ENCODE results near the gene LRP10.
A peak's percentile ranks its signal among the peaks of the same experiment; 100 is the strongest.
"Not testable (repeated sequence)": the region's sequence is repeated elsewhere in the genome, so short reads cannot be mapped to it uniquely, and the experiment has no call there.

Gene LRP10

GRCh38 chr14:22850944-22851764 lies 20.4 kb upstream of the LRP10 start:
- Mint-ChIP-seq H3K4me3 (no peak overlapping the region), H3K4me1 (peaks cover 6% of the 10 kb centered on the region), H3K9me3 (no peaks in the 10 kb centered on the region), H3K27me3 (no peaks in the 10 kb centered on the region), H3K36me3 (no peaks in the 10 kb centered on the region), H3K27ac (no peak overlapping the region)

GRCh38 chr14:22852178-22852577 lies 19.4 kb upstream of the LRP10 start:
- H3K27ac Mint-ChIP-seq = not testable (repeated sequence)

GRCh38 chr14:22852599-22852939 lies 19.0 kb upstream of the LRP10 start:
- Mint-ChIP-seq H3K27ac (no peak overlapping the region), H3K27me3 (no peaks in the 10 kb centered on the region)

More at GRCh38 chr14:22852178-22852577, 19.4 kb upstream of the LRP10 start:
- H3K27me3 Mint-ChIP-seq, H3K4me3 Mint-ChIP-seq, H3K4me1 Mint-ChIP-seq, H3K36me3 Mint-ChIP-seq, H3K9me3 Mint-ChIP-seq: not testable (repeated sequence)

GRCh38 chr14:22852940-22853767 lies 18.4 kb upstream of the LRP10 start:
- Mint-ChIP-seq H3K4me1 (peaks cover 17% of the 10 kb centered on the region), H3K36me3 (no peaks in the 10 kb centered on the region), H3K27me3 (no peaks in the 10 kb centered on the region), H3K9me3 (no peaks in the 10 kb centered on the region), H3K27ac (no peak overlapping the region), H3K4me3 (peak overlapping the region; percentile 83)

More at GRCh38 chr14:22852599-22852939, 19.0 kb upstream of the LRP10 start:
- peaks cover 13% of the 10 kb centered on the region for H3K4me1 Mint-ChIP-seq
- no peak overlapping the region for H3K4me3 Mint-ChIP-seq
- H3K9me3 Mint-ChIP-seq = no peaks in the 10 kb centered on the region
- H3K36me3 Mint-ChIP-seq = no peaks in the 10 kb centered on the region

GRCh38 chr14:22854296-22854695 lies 17.2 kb upstream of the LRP10 start:
- H3K9me3 Mint-ChIP-seq, H3K36me3 Mint-ChIP-seq, H3K27ac Mint-ChIP-seq, H3K27me3 Mint-ChIP-seq, H3K4me3 Mint-ChIP-seq: not testable (repeated sequence)
- peaks cover 25% of the 10 kb centered on the region for H3K4me1 Mint-ChIP-seq

- H3K27me3 Mint-ChIP-seq = no peaks in the 10 kb centered on the region
- H3K9me3 Mint-ChIP-seq = no peaks in the 10 kb centered on the region
- H3K36me3 Mint-ChIP-seq = no peaks in the 10 kb centered on the region
- peak overlapping the region; percentile 59 for H3K27ac Mint-ChIP-seq
- H3K4me1 Mint-ChIP-seq = peaks cover 25% of the 10 kb centered on the region
- peak overlapping the region; percentile 4 for H3K4me3 Mint-ChIP-seq
These were observed 16.4 kb upstream of the LRP10 start for GRCh38 chr14:22854963-22855724.

- Mint-ChIP-seq H3K4me3 (no peak overlapping the region), H3K4me1 (peaks cover 25% of the 10 kb centered on the region), H3K27me3 (no peaks in the 10 kb centered on the region), H3K27ac (no peak overlapping the region), H3K36me3 (no peaks in the 10 kb centered on the region), H3K9me3 (no peaks in the 10 kb centered on the region)
These were observed 15.1 kb upstream of the LRP10 start for GRCh38 chr14:22856428-22856827.

GRCh38 chr14:22860377-22860776 lies 11.2 kb upstream of the LRP10 start:
- not testable (repeated sequence) for H3K9me3 Mint-ChIP-seq, H3K27me3 Mint-ChIP-seq, H3K4me3 Mint-ChIP-seq, H3K36me3 Mint-ChIP-seq, H3K27ac Mint-ChIP-seq
- peaks cover 25% of the 10 kb centered on the region for H3K4me1 Mint-ChIP-seq

- Mint-ChIP-seq H3K4me3 (no peak overlapping the region), H3K9me3 (no peaks in the 10 kb centered on the region), H3K36me3 (no peaks in the 10 kb centered on the region), H3K4me1 (peaks cover 31% of the 10 kb centered on the region), H3K27ac (no peak overlapping the region), H3K27me3 (no peaks in the 10 kb centered on the region)
These were observed 9.9 kb upstream of the LRP10 start for GRCh38 chr14:22861651-22862050.

- no peaks in the 10 kb centered on the region for H3K9me3 Mint-ChIP-seq
- H3K4me3 Mint-ChIP-seq = no peak overlapping the region
- no peaks in the 10 kb centered on the region for H3K27me3 Mint-ChIP-seq
- peaks cover 16% of the 10 kb centered on the region for H3K4me1 Mint-ChIP-seq
- H3K27ac Mint-ChIP-seq = no peak overlapping the region
- no peaks in the 10 kb centered on the region for H3K36me3 Mint-ChIP-seq
These were observed 6.6 kb upstream of the LRP10 start for GRCh38 chr14:22864979-22865378.

- Mint-ChIP-seq H3K27ac (no peak overlapping the region), H3K4me3 (no peak overlapping the region), H3K36me3 (no peaks in the 10 kb centered on the region), H3K27me3 (no peaks in the 10 kb centered on the region), H3K4me1 (peaks cover 22% of the 10 kb centered on the region), H3K9me3 (no peaks in the 10 kb centered on the region)
These were observed 5.8 kb upstream of the LRP10 start for GRCh38 chr14:22865424-22866405.

GRCh38 chr14:22866874-22867273 lies 4.7 kb upstream of the LRP10 start:
- Mint-ChIP-seq H3K27me3 (no peaks in the 10 kb centered on the region), H3K27ac (no peak overlapping the region)

GRCh38 chr14:22870811-22871223 lies 723 bp upstream of the LRP10 start:
- Mint-ChIP-seq H3K36me3 (no peaks in the 10 kb centered on the region), H3K9me3 (no peaks in the 10 kb centered on the region), H3K27ac (peak overlapping the region; percentile 99), H3K4me1 (peaks cover 39% of the 10 kb centered on the region), H3K4me3 (peak overlapping the region; percentile 97), H3K27me3 (no peaks in the 10 kb centered on the region)

More at GRCh38 chr14:22866874-22867273, 4.7 kb upstream of the LRP10 start:
- Mint-ChIP-seq H3K4me1 (peaks cover 26% of the 10 kb centered on the region), H3K4me3 (no peak overlapping the region), H3K36me3 (no peaks in the 10 kb centered on the region), H3K9me3 (no peaks in the 10 kb centered on the region)

- H3K27me3 Mint-ChIP-seq = no peaks in the 10 kb centered on the region
- peaks cover 33% of the 10 kb centered on the region for H3K4me1 Mint-ChIP-seq
- H3K27ac Mint-ChIP-seq = peak overlapping the region; percentile 98
- H3K36me3 Mint-ChIP-seq = peaks cover 3% of the 10 kb centered on the region
- no peaks in the 10 kb centered on the region for H3K9me3 Mint-ChIP-seq
- peak overlapping the region; percentile 97 for H3K4me3 Mint-ChIP-seq
These were observed 693 bp downstream of the LRP10 start for GRCh38 chr14:22872033-22872832.
